Thymus (tissue), 11 donors: ENCODE data around the gene KLHL33. TPM values are rescaled to one million over a fixed set of nuclear protein-coding genes. Genes with fewer than 3 reads are reported as not detected.
A peak's percentile ranks its signal among the peaks of the same experiment; 100 is the strongest.

Source experiments
- DNase-seq, 9 donors: peaks; one replicate each; pipeline ENCODE4 v3.0.0-alpha.2; 2013; ENCODE audit warnings: low spot score in 9 of 9, low read depth in 6 of 9, missing footprints in 1 of 9
- H3K27ac ChIP-seq, 2 donors: one replicate each; pipeline ENCODE4 v1.5.1; 2013; ENCODE audit warnings: control low read depth in 1 of 2, low read depth in 1 of 2, low read length in 1 of 2, mild to moderate bottlenecking in 1 of 2, moderate library complexity in 1 of 2
- H3K27me3 ChIP-seq, 2 donors: one replicate each; pipeline ENCODE4 v1.5.1; 2013; ENCODE audit warnings: low read length in 1 of 2; ENCODE audit not compliant: control insufficient read depth in 2 of 2, insufficient read depth in 1 of 2
- H3K36me3 ChIP-seq, 2 donors: one replicate each; pipeline ENCODE4 v1.5.1; 2013; ENCODE audit warnings: low read length in 1 of 2, mild to moderate bottlenecking in 1 of 2, moderate library complexity in 1 of 2; ENCODE audit not compliant: control insufficient read depth in 2 of 2, insufficient read depth in 2 of 2
- H3K4me1 ChIP-seq, 2 donors: one replicate each; pipeline ENCODE4 v1.5.1; 2013; ENCODE audit warnings: low read length in 2 of 2; ENCODE audit not compliant: control insufficient read depth in 2 of 2, insufficient read depth in 2 of 2
- H3K4me3 ChIP-seq, 2 donors: one replicate each; pipeline ENCODE4 v1.5.1; 2013; ENCODE audit warnings: low read length in 2 of 2, control low read depth in 1 of 2, mild to moderate bottlenecking in 1 of 2
- H3K9me3 ChIP-seq, 2 donors: one replicate each; pipeline ENCODE4 v1.5.1; 2013; ENCODE audit warnings: low read length in 1 of 2, mild to moderate bottlenecking in 1 of 2; ENCODE audit not compliant: control insufficient read depth in 2 of 2, insufficient read depth in 1 of 2
- WGBS: extraction: QIAGEN DNeasy Blood & Tissue Kit; methylation state at CpG from one replicate; pipeline ENCODE4 v1.1.7; 2013; 5-methylcytosine and 5-hydroxymethylcytosine counted together
- polyA plus RNA-seq: library from polyadenylated mRNA; stranded (reverse); fragments of 200-250 nt; gene quantifications from one replicate; pipeline ENCODE4 v1.2.3, GENCODE V29; 2013
- total RNA-seq: library from RNA; stranded (reverse); fragments of 120-200 nt; gene quantifications from one replicate; pipeline ENCODE4 v1.2.4, GENCODE V29; 2013
- donor health status: healthy.

The KLHL33 gene
- total and polyA plus RNA-seq, 2 donors: 0.64 to 0.80 TPM

DNA sequence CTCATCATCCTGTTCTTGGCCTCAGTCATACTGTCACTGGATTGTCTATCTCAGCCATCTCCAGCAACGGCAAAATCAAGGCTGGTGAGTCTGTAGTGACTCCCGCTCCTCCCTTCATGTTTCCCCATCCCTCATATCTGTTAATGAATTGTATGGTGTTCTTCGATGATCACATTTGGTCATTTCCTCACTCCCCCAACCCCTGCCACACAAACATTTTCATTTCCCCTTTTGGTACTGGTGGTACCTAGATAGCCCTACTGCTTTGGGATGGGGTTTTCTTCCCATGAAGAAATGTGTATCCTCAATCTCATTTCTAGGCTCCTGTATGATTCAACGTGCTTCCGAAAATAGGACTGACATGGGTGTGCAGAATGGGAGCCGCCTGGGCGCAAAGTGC is 2.7 kb upstream of the KLHL33 start:
- Histone ChIP-seq H3K27me3 (no peaks in the 10 kb centered on the region), H3K9me3 (no peaks in the 10 kb centered on the region), H3K4me1 (peaks cover 9 to 13% of the 10 kb centered on the region in 2 donors), H3K36me3 (no peaks in the 10 kb centered on the region), H3K4me3 (no peak overlapping the region), H3K27ac (no peak overlapping the region)
- WGBS: 88% methylated on average over 7 of the region's 7 CpGs
- DNase-seq: no peak

DNA sequence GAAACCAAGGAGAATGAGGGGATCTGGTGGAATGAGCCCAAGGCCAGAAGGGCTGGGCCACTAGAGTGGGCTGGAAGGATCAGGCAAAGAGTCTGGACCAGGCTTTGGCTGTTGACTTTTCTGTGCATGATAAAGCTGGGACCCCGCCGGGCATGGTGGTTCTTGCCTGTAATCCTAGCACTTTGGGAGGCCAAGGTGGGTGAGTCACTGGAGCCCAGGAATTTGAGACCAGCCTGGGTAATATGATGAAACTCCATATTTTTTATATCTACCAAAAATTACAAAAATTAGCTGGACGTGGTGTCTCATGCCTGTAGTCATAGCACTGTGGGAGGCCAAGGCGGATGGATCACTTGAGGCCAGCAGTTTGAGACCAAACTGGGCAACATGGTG is 393 bp upstream of the KLHL33 start:
- Histone ChIP-seq H3K9me3 (no peaks in the 10 kb centered on the region), H3K27me3 (no peaks in the 10 kb centered on the region), H3K4me3 (no peak overlapping the region), H3K4me1 (peaks cover 7% of the 10 kb centered on the region in 2 donors), H3K27ac (no peak overlapping the region), H3K36me3 (no peaks in the 10 kb centered on the region)
- no peak for DNase-seq
- 92% methylated on average over 4 of the region's 4 CpGs for WGBS

DNA sequence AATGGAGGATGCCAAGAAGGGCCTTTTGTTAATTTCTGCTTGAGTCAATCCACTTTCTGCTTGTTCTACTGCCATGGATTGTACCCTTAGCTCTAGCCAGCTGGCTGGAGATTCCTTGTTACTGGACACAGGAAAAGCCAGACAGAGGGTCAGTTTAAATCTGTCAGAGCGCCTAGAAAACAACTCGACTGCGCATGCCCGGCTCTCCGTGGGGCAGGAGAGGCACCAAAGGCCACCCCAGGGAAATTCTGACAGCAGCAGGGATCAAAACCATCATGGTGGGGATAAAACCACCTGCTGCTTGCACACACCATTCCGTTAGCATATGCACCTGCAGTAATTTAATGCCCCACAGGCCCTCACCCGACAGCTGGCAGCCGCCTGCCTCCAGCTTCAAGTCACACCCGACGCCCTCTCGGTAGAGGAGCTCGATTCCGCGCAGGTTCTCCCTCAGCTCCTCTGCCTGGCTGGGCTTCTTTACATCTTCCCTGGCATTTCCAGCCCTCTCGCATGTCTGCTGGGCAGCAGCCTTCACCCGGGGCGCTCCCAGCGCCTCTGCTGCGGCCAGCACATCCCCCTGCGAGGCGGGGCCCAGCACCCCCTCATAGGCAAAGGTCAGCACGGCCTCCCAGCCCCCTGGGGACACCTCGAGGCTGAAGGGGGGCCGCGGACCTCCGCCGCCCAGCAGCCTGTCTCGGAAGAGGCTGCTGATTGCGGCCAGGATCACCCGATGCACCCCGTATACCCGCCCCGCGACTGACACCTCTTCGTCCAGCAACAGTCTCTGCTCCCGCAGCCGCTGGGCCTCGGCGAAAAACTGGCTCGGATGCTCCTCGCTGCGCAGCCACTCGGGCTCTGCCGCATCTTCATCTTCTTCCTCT is 1.0 kb downstream of the KLHL33 start:
- peaks cover under 1 to 3% of the 10 kb centered on the region in 2 donors for H3K4me1 ChIP-seq
- no peaks in the 10 kb centered on the region for H3K36me3 ChIP-seq
- WGBS: 90% methylated on average over 44 of the region's 44 CpGs
- H3K9me3 ChIP-seq: no peaks in the 10 kb centered on the region
- DNase-seq: no peak
- H3K4me3 ChIP-seq: no peak overlapping the region
- H3K27ac ChIP-seq: no peak overlapping the region
- no peaks in the 10 kb centered on the region for H3K27me3 ChIP-seq

DNA sequence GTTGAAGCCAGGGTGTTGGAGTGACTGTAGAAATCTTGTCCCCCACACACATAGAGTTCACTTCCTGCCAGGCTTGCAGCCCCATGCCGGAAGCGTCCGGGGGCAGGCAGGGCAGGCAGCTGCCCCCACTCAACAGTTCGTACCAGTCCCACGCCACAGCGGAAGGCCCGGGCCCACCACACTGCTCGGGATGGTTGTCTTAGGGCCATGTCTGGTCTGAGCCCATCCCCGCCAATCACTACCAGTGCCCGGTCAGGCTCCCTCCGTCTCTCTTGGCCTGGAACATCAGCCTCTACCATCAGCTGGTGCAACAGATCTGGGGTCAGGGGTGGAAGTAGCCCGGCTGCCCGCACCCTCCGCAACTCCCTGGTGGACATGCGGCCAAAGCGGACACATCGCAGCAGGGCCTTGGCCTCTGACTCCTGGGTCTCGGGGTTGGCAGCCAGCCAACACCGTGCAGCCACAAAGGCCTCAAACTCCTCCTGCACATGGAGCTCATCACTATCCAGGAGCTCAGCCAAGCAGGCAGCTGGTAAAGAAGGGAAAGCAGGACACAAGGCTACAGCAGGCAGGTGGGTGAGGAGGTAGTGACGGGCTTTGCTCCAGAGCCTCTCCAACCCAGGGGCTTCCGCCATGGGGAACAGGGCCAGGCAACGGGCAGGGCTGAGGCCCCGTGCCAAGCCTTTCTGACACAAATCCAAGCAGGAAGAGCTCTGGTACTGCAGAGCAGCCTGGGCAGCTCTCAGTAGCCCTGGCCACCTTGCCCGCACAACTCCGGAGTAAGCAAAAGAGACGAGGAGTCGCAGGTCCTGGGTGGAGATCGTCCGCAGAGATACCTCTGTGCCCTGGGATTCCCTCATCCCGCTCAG is 5.9 kb downstream of the KLHL33 start:
- Histone ChIP-seq H3K9me3 (no peaks in the 10 kb centered on the region), H3K4me1 (peaks cover 23 to 31% of the 10 kb centered on the region in 2 donors), H3K27me3 (no peaks in the 10 kb centered on the region), H3K27ac (peak overlapping the region in 1 of 2 donors; percentile 55), H3K36me3 (no peaks in the 10 kb centered on the region), H3K4me3 (no peak overlapping the region)
- WGBS: 75% methylated on average over 30 of the region's 30 CpGs
- peak in 1 of 9 donors; percentile 28 for DNase-seq

DNA sequence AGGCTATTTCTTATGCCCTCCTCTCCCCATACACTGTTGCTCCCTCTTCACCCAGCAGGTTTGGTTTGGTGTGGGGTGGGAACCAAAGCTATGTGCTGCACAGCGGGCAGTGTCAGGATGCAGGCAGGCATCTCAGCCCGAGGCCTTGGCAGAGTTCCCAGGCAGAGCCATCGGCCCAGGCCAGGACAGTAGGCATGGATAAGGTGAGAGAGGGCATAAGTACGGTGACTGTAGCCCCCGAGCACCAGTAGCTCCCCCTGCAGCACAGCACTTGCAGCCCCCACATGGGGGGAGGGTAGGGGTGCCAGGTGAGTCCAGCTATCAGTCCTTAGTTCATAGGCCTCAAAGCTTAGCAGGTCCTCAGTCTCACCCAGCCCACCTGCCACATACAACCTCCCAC is 7.2 kb downstream of the KLHL33 start:
- Histone ChIP-seq H3K4me1 (peaks cover 23 to 31% of the 10 kb centered on the region in 2 donors), H3K9me3 (no peaks in the 10 kb centered on the region), H3K27me3 (no peaks in the 10 kb centered on the region), H3K27ac (peak overlapping the region; percentile 75 to 80), H3K4me3 (no peak overlapping the region), H3K36me3 (no peaks in the 10 kb centered on the region)
- 38% methylated on average over 5 of the region's 5 CpGs for WGBS
- no peak for DNase-seq

DNA sequence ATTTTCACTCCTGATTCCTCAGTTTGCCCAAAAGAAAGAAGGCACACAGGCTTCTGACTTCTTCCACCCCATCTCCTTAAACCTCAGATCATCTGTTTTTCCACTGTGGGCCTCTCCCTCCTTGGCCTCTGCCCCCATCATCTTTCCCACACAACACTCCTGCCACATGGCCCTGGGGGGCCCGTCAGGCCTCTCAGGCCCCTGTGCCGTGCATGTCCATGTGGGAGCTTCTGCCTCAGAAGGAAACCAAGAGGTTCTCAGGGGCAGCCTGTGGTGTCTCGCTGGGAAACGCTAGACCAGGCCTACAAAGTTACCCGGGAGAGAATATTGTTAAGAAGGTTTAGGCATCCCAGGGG is 8.0 kb downstream of the KLHL33 start:
- no peaks in the 10 kb centered on the region for H3K27me3 ChIP-seq
- H3K9me3 ChIP-seq: no peaks in the 10 kb centered on the region
- 34% methylated on average over 5 of the region's 5 CpGs for WGBS
- no peak for DNase-seq
- peak overlapping the region in 1 of 2 donors; percentile 21 for H3K4me3 ChIP-seq
- H3K36me3 ChIP-seq: no peaks in the 10 kb centered on the region
- peaks cover 23 to 31% of the 10 kb centered on the region in 2 donors for H3K4me1 ChIP-seq
- peak overlapping the region; percentile 76 to 80 for H3K27ac ChIP-seq

DNA sequence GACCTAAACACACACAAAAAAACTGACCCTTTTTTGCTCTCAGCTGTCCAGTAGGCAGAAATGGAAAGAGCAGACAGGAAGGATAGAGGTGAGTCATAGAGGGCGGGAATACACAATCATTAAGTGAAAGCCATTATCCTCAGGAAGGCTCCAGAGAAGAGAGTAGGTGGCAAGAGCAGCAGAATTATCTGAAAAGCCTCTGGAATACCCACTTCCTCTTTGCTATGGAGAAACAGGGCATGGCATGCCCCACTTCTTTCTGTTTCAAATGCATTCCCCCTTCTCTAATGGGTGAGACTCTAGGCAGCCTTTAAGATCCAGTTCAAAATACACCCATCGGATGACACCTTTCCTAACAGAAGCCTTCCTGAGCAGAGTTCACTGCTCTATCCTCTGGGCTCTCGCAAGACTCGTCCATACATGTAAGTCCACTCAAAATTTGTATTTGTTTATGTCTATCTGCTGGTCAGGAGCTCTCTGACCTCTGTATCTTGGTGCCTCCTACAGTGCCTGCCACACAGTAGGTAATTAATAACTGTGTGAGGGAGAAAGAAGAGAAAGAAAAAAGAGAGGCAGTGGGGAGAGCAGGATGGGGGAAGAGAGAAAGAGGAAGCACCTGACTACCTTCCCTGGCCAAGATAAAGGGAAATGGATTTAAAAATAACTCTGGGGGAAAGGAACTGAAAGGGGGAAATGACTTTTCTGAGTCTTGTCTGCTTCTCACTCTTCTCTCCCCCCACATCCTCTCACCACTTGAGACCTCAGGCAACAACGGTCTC is 8.5 kb downstream of the KLHL33 start:
- Histone ChIP-seq H3K4me1 (peaks cover 23 to 31% of the 10 kb centered on the region in 2 donors), H3K27ac (peak overlapping the region; percentile 79 to 80), H3K36me3 (no peaks in the 10 kb centered on the region), H3K4me3 (no peak overlapping the region), H3K9me3 (no peaks in the 10 kb centered on the region), H3K27me3 (no peaks in the 10 kb centered on the region)
- DNase-seq: peak in 6 of 9 donors; percentile 25 to 76 (median 44)
- WGBS: 21% methylated on average over 5 of the region's 5 CpGs

DNA sequence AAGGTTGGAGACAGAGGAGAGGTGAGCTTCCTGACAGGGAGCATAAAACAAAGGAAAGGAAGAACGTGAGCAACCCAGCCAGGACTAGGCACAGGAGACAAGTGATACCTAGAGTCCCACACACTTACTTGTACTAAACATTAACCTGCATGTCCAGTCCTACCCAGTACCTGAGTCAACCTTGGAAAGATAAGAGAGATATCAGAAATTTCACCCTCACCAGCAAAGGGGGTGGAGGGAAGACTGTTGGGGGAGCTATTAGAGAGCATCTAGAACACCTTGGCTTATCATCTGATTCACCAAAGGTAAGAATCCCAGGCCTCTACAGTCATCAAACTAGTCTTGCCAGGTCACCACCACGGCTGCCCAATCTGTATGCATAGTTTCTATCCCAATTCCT is 11.1 kb downstream of the KLHL33 start:
- 70% methylated on average over 2 of the region's 2 CpGs for WGBS
- no peaks in the 10 kb centered on the region for H3K36me3 ChIP-seq
- no peaks in the 10 kb centered on the region for H3K9me3 ChIP-seq
- DNase-seq: no peak
- H3K4me1 ChIP-seq: peaks cover 21 to 28% of the 10 kb centered on the region in 2 donors
- H3K27me3 ChIP-seq: no peaks in the 10 kb centered on the region
- H3K4me3 ChIP-seq: no peak overlapping the region
- no peak overlapping the region for H3K27ac ChIP-seq
